IMR-90 (cell line): Measurements from ENCODE around the gene MTR.

Source experiments
- BHLHE40 ChIP-seq: fragments of 150-350 bp; IDR thresholded peaks from 2 replicates; pipeline ENCODE4 v1.6.1; 2016; ENCODE audit warnings: mild to moderate bottlenecking, low read depth, low read length
- FOS ChIP-seq: fragments of 150-350 bp; IDR thresholded peaks from 2 replicates; pipeline ENCODE4 v1.6.1; 2016; ENCODE audit warnings: low read depth, low read length
- MAFK ChIP-seq: IDR thresholded peaks from 2 replicates; pipeline ENCODE4 v1.6.1; 2012; ENCODE audit warnings: low read depth, low read length, improper control_type of control experiment
- POLR2A ChIP-seq: IDR thresholded peaks from 2 replicates; pipeline ENCODE4 v1.6.1; 2012; ENCODE audit warnings: mild to moderate bottlenecking, low read depth, low read length
- RAD21 ChIP-seq: IDR thresholded peaks from 2 replicates; pipeline ENCODE4 v1.6.1; 2012; ENCODE audit warnings: low read length, improper control_type of control experiment
- RCOR1 ChIP-seq: IDR thresholded peaks from 2 replicates; pipeline ENCODE4 v1.6.1; 2012; ENCODE audit warnings: mild to moderate bottlenecking, low read length, improper control_type of control experiment; ENCODE audit not compliant: insufficient replicate concordance
- TF ChIP-seq, protein P1 (sequence below): conservative IDR thresholded peaks from 2 replicates; pipeline ENCODE4 v1.5.1; 2012; ENCODE audit warnings: mild to moderate bottlenecking, low read depth, low read length, improper control_type of control experiment
- TF ChIP-seq, protein P2 (sequence below): fragments of 150-350 bp; IDR thresholded peaks from 2 replicates; pipeline ENCODE4 v1.6.1; 2017; ENCODE audit warnings: mild to moderate bottlenecking, antibody characterized with exemption, low read length, low read depth

DNA sequence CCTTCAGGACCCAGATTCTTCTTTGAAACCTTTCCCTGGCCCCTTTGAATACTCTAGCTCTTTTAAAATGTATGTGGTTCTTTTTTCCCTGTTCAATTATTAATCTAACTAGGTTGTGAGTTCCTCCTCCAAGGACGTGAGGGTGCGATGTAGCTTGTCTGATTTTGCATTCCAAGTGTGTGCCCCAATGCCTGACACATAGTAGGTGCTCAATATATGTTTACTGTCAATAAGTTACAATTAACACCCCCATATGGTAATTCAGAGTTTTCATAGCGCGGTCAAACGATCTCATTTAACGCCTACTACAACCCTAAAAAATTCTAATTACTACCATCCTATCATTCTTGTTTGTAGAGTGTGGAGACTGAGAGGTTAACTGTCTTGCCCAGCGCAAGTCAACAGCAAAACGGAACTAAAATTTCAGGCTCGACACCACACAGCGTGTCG, 482 bp upstream of the MTR start:
- TF ChIP-seq, protein P1, sequence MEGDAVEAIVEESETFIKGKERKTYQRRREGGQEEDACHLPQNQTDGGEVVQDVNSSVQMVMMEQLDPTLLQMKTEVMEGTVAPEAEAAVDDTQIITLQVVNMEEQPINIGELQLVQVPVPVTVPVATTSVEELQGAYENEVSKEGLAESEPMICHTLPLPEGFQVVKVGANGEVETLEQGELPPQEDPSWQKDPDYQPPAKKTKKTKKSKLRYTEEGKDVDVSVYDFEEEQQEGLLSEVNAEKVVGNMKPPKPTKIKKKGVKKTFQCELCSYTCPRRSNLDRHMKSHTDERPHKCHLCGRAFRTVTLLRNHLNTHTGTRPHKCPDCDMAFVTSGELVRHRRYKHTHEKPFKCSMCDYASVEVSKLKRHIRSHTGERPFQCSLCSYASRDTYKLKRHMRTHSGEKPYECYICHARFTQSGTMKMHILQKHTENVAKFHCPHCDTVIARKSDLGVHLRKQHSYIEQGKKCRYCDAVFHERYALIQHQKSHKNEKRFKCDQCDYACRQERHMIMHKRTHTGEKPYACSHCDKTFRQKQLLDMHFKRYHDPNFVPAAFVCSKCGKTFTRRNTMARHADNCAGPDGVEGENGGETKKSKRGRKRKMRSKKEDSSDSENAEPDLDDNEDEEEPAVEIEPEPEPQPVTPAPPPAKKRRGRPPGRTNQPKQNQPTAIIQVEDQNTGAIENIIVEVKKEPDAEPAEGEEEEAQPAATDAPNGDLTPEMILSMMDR = no peak
- no peak for TF ChIP-seq FOS
- no peak for TF ChIP-seq POLR2A
- TF ChIP-seq, protein P2, sequence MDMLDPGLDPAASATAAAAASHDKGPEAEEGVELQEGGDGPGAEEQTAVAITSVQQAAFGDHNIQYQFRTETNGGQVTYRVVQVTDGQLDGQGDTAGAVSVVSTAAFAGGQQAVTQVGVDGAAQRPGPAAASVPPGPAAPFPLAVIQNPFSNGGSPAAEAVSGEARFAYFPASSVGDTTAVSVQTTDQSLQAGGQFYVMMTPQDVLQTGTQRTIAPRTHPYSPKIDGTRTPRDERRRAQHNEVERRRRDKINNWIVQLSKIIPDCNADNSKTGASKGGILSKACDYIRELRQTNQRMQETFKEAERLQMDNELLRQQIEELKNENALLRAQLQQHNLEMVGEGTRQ = no peak
- TF ChIP-seq MAFK = no peak
- TF ChIP-seq RCOR1 = no peak
- no peak for TF ChIP-seq RAD21
- TF ChIP-seq BHLHE40 = no peak
